NCI-H1092 treated with DMSO at 0.1 percent for 48 hours (cell line): ENCODE results near the gene TEX264.
A peak's percentile ranks its signal among the peaks of the same experiment; 100 is the strongest.
"Not testable (repeated sequence)": the region's sequence is repeated elsewhere in the genome, so short reads cannot be mapped to it uniquely, and the experiment has no call there.

Experiments used
- DNase-seq: peaks from one replicate; lab custom pipeline; 2025; lab: John Stamatoyannopoulos, UW

Gene TEX264

DNA sequence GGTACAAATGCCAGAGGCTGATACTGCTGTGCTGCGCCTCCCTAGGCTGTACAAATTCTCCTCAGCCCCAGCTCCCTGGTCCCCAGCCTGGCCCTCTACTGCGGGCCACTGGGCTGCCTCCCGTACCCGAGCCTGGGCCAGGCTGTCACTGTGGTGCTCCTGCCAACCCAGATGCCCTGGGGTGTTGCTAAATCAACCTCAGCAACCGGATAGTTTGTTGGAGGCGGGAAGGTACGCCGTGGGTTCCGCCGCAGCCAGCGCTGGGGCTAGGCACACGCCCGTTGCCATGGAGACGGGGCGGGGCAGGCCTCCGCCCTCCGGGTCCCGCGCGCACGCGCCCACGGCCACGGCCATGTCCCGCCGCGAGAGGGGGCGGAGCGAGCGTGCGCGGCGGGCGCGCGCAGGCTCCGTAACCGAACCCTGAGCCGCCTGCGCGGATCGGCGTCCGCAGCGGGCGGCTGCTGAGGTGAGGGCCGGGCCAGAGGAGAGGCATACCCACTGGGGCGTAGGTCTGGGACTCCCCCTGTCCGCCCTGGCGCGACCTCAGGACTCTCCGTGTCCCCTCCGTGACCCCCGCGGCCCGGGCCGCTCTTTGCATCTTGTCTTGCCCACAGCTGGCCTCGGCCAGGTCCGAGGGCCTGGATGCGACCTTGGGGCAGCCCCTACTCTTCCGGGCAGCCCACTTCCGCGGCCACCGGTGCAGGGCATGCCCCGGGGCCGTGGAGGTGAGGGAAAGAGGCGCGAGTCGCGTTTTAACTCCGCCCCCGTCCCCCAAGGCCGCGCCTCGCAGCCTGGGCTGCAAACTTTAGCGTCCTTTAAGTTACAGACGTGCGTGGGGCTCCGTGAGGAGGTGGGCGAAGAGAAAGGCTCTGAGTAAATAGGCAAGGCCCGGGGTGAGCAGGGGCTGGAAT, at the start of gene TEX264:
TEX264 (plus strand) TSS at position 430 of the 911 bp plus-strand sequence. CDS start 3,053 bp downstream, outside the sequence.
- peak; percentile 61 for DNase-seq

GRCh38 chr3:51622413-51622812, 48.6 kb upstream of the TEX264 start:
- DNase-seq, result no peak

DNA sequence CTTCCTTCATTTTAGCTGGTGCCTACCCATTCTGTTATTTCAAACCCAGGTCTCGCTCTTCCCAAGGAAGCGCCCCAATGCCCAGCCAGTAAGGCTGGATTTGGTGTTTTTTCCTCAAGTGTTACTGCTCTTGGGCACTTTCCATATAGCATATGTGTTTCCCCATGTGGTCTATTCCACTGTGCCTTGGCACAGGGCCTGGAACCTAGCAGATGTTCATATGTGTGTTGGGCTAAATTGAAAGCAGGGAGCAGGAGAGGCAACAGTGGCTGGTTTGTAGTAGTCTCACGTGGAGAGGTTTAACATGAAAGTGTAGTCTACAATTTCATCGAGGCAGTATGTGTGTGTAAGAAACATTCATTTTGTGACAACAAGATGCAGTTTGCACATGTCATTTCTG, 48.2 kb upstream of the TEX264 start:
- DNase-seq, result peak; percentile 61

DNA sequence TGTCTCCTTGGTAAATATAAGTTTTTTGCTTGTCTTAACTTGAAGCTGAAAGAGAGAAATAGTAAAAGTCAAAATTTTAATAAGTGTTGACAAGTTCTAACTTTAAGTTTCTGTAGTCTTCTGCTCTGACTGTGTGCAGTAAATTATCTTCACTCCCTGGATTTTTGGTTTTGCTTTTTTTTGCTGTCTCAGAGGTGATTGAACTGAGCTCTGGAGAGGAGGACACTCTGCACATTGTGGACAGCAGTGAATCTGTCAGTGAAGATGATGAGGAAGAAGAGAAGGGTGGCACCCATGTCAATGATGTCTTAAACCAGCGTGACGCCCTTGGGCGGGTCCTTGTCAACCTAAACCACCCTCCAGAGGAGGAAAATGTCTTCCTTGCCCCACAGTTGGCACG, 40.5 kb upstream of the TEX264 start:
- DNase-seq, result no peak

- DNase-seq, result no peak
Measured at GRCh38 chr3:51637144-51637940, 33.7 kb upstream of the TEX264 start.

DNA sequence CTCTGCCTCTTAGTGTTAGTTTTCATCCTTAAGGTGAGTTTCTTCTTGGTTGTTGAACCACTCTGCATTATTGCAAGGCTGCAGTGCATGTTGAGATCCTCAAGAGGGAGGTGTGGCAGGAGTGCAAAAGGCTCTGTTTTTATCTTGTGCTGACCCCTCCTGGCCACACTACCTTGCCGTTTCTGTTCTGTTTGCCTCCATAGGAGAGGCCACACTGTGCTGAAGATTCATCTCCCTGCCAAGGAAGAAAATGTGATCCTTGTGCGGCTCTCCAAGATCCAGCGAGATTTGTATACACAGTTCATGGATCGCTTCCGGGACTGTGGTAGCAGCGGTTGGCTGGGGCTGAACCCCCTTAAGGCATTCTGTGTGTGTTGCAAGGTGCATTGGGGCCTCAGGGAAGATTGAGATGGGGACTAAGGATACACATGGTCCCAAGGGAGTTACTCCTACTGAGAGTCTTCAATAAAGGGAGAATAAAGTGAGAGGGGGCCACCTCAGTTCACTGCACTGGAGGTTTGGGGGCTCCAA, 33.0 kb upstream of the TEX264 start:
- DNase-seq, result peak; percentile 32

GRCh38 chr3:51642462-51642861, 28.6 kb upstream of the TEX264 start:
- no peak for DNase-seq

GRCh38 chr3:51646091-51646490, 25.0 kb upstream of the TEX264 start:
- no peak for DNase-seq

- not testable (repeated sequence) for DNase-seq
Measured at GRCh38 chr3:51652103-51652502, 18.9 kb upstream of the TEX264 start.

- not testable (repeated sequence) for DNase-seq
Measured at GRCh38 chr3:51653409-51653808, 17.6 kb upstream of the TEX264 start.

DNA sequence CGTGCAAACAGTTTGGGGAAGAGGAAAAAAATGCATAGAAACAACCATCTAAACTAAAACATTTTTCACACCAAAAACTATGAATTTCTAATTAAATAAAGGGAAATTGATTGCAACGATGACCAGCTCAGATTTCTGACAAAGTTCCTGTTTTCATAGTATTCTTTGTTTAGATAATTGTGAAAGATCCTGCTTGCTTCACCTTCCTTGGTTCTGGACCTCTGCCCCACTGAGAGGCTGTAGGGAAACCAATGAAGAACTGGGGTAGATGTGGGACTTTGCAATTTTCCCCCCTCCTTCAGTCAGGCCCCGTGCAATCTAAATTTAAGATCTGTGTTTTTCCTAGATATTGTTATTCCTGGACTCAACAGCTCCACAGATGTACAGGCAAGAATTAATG, 13.8 kb upstream of the TEX264 start:
- DNase-seq, result no peak

DNA sequence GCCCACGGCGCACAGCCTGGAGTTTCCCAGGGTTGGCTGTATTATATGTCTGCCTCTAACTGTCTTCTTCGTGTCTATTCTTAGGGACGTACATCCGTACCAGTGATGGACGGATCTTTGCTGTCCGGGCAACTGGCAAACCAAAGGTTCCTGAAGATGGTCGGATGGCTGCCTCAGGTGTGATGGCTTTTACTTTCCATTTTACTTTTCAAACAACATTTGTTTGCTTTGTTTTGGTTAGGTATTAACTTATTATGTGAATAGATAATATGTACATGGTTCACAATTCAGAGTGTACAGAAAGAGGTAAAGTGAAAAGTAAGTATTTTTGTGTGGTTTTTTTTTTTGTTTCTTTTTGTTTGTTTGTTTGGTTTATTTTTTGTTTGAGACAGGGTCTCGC, 11.1 kb upstream of the TEX264 start:
- no peak for DNase-seq

GRCh38 chr3:51662456-51662855, 8.6 kb upstream of the TEX264 start:
- DNase-seq, result no peak

DNA sequence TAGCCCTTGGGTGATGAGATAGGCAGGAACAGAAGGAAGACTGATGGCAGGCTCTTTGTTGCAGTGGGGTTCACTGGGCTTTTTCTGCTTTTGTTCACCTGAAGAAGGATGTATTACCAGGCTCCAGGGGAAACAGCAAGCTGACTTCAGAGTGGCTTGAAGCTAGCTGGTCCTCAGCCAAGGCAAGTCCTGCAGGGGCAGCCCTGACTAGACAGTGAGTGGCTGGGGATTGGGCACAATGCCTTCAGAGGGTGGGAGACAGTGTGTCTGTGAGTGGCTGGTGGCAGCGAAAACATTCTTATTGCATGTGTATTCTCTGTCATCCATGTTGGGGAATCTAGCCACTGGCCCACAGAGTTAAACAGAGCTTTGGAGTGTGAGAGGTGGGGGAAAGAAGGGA, 2.3 kb upstream of the TEX264 start:
- DNase-seq, result no peak

DNA sequence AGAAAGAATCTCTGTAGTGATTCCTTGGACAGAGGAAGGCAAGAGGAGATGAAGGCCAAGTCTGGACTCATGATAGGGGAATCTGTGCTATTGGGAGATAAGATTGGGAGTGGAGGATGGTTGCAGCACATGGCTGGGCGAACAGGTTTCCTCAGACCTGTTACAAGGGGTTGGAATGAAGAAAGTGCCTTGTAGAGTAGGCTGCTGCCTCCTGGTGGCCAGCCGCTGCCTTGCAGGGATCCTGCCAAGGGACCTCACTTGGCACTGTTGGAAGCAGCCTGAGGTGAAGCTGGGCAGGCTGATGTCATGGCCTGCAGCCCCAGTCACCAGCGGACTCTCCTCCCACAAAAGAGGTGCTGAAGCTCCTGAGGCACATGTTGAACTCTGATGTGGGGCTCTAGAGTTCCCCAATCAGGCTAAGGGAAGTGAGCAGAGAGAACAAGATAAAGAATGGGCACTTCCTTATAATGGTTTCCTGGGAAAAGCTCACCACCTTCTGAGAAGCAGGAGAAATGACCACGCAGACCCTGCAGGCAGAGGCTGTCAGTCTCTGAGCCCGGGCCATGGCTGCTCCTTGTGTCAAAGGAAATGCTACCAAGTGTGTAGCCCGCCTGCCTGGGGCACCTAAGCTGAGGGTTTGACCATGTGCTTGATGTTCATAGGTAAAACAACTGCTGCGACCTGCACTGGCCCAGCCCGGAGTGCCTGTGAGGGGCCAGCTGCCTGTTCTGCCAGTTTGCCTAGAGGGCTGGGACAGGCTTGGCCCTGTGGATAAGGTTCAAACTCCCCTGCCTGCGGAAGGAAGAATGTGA, 1.6 kb upstream of the TEX264 start:
- DNase-seq, result peak; percentile 42

DNA sequence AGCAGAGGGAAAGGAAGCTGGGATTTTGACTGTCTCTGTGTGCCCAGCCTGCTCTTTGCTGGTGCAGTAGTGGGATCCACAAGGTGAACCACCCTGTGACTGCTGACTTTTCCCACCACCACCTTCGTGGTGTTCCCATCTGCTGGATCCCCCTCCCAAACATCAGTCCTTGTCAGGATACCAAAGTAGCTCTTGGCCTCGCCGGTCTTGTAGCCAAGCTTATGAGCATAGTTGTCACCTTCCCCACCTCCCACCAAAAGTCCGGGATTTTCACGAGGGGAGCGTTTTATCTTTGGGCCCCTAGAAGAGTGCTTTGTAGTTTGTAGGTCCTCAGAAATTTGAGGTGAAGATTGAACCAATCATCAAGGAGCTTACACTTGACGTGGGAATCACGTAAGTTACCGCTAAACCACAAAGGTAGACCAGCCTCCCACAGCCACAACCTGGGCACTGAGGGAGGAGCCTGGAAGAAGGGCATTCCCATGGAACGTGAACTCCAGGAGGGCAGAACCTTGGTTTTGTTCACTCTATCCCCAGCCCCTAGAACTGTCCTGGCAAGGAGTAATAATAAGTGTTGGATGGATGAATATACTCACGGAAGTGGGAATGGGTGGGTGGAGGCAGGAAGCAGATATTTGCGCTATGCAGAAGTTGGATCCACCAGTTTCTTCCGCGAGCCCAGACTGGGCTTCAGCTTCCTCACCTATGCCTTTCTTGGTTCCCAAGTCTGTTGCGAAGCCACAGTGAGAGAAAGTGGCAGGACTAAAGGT, 814 bp upstream of the TEX264 start:
- no peak for DNase-seq

DNA sequence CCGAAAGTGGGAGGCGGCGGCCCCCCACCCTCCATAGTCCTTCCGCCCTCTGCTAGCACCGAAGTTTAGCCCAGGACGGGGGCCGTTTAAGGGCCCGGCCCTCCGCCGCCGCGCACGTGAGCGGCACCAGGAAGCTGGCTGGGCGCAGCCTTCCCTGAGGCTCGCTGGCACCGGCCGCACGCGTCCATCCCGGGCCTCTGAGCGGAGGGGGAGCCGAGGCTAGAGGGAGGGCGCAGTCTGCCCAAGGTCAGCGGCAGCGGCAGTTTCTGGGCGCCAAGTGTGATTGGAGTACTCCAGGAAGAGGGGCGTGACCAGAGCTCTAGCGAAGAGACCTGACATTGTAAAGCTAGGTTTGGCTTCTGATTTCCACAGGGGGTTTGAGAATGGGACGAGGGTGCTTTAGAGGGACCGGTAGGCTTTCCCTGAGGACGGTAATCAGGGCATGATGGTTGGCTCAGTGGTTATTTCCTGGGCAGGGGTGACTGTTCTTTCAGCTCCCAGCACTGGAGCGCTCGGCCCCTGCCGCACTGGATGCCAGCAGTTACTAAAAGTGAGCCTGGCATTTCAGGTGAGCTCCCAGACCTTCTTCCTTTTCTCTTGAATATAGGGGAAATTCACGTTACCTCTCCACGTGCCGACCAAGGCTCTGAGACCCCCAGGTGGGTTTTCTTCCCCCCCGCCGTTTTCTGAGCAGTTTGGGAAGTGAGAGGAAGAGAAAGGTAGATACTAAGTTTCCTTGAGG, 853 bp downstream of the TEX264 start:
- DNase-seq, result peak; percentile 19

- DNase-seq, result no peak
Measured at GRCh38 chr3:51673181-51673801, 2.2 kb downstream of the TEX264 start.

GRCh38 chr3:51673802-51674654, 3.0 kb downstream of the TEX264 start:
- DNase-seq, result no peak
